GM23338 (cell line): Measurements from ENCODE around the gene CEBPE. TPM values are rescaled to one million over a fixed set of nuclear protein-coding genes. Genes with fewer than 3 reads are reported as not detected.
A peak's percentile ranks its signal among the peaks of the same experiment; 100 is the strongest.

Experiments used
- ATAC-seq: fragments of 200-7000 bp; cut with Tn5 transposase; 3 replicates; pipeline ENCODE4 v1.9.1; 2020
- DNase-seq: peaks from one replicate; pipeline ENCODE4 v3.0.0-alpha.2; 2015; ENCODE audit warnings: low spot score
- H2AFZ ChIP-seq: fragments of 200-600 bp; sonication (generic); 2 replicates; pipeline ENCODE4 v1.8.0; 2016; ENCODE audit warnings: antibody characterized with exemption, mild to moderate bottlenecking, moderate library complexity
- H3F3A ChIP-seq: fragments of 200-600 bp; sonication (generic); replicated peaks from 2 replicates; pipeline ENCODE4 v1.8.0; 2017; ENCODE audit warnings: antibody characterized with exemption, mixed run types, low read depth
- H3K27ac ChIP-seq: fragments of 200-600 bp; sonication (generic); 2 replicates; pipeline ENCODE4 v1.6.1; 2016; ENCODE audit warnings: low read depth
- H3K27me3 ChIP-seq: fragments of 200-600 bp; sonication (generic); 2 replicates; pipeline ENCODE4 v1.8.0; 2016; ENCODE audit warnings: mild to moderate bottlenecking, mixed run types, moderate library complexity; ENCODE audit not compliant: insufficient read depth
- H3K36me3 ChIP-seq: fragments of 200-600 bp; sonication (generic); 2 replicates; pipeline ENCODE4 v1.8.0; 2016; ENCODE audit warnings: mild to moderate bottlenecking; ENCODE audit not compliant: insufficient read depth
- H3K4me1 ChIP-seq: fragments of 200-600 bp; sonication (generic); 2 replicates; pipeline ENCODE4 v1.8.0; 2016; ENCODE audit warnings: mild to moderate bottlenecking, moderate library complexity; ENCODE audit not compliant: insufficient read depth
- H3K4me2 ChIP-seq: fragments of 200-600 bp; sonication (generic); 2 replicates; pipeline ENCODE4 v1.7.1; 2017; ENCODE audit warnings: mixed run types
- H3K4me3 ChIP-seq: fragments of 200-600 bp; sonication (generic); 2 replicates; pipeline ENCODE4 v1.6.1; 2016; ENCODE audit warnings: mixed run types
- H3K79me2 ChIP-seq: fragments of 200-600 bp; sonication (generic); replicated peaks from 2 replicates; pipeline ENCODE4 v1.8.0; 2017; ENCODE audit warnings: mild to moderate bottlenecking; ENCODE audit not compliant: insufficient read depth
- H3K9me2 ChIP-seq: fragments of 200-600 bp; sonication (generic); 2 replicates; pipeline ENCODE4 v1.8.0; 2017; ENCODE audit not compliant: insufficient read depth
- H4K20me1 ChIP-seq: fragments of 200-600 bp; sonication (generic); replicated peaks from 2 replicates; pipeline ENCODE4 v1.8.0; 2017; ENCODE audit warnings: mild to moderate bottlenecking; ENCODE audit not compliant: insufficient read depth
- H3K27ac Mint-ChIP-seq: 2 replicates; pipeline ENCODE4 v1.8.0; 2020; ENCODE audit warnings: inconsistent platforms, mild to moderate bottlenecking, moderate library complexity, mixed read lengths
- H3K27me3 Mint-ChIP-seq: 3 replicates; pipeline ENCODE4 v1.8.0; 2022; ENCODE audit warnings: low read depth, mild to moderate bottlenecking, moderate library complexity, mixed read lengths, inconsistent platforms; ENCODE audit not compliant: insufficient read depth, poor library complexity
- H3K36me3 Mint-ChIP-seq: 3 replicates; pipeline ENCODE4 v1.8.0; 2021; ENCODE audit warnings: low read depth, mild to moderate bottlenecking, inconsistent platforms, moderate library complexity, mixed read lengths
- H3K4me1 Mint-ChIP-seq: 3 replicates; pipeline ENCODE4 v1.8.0; 2020; ENCODE audit warnings: mild to moderate bottlenecking, inconsistent platforms, mixed read lengths
- H3K4me3 Mint-ChIP-seq: 3 replicates; pipeline ENCODE4 v1.8.0; 2021; ENCODE audit warnings: moderate library complexity, mild to moderate bottlenecking, inconsistent platforms, mixed read lengths
- H3K9me3 Mint-ChIP-seq: 3 replicates; pipeline ENCODE4 v1.8.0; 2020; ENCODE audit warnings: moderate library complexity, mild to moderate bottlenecking, inconsistent platforms, mixed read lengths
- CREB1 ChIP-seq: fragments of 250-450 bp; sonication (Bioruptor Pico); IDR thresholded peaks from 2 replicates; pipeline ENCODE4 v1.5.0; 2020; ENCODE audit warnings: low read depth, mild to moderate bottlenecking, moderate library complexity
- EZH2 ChIP-seq: fragments of 200-600 bp; sonication (generic); IDR thresholded peaks from one replicate; pipeline ENCODE4 v1.8.0; 2017; ENCODE audit warnings: antibody characterized with exemption, mild to moderate bottlenecking, low read depth; ENCODE audit not compliant: unreplicated experiment
- EZH2phosphoT487 ChIP-seq: fragments of 200-600 bp; sonication (generic); IDR thresholded peaks from one replicate; pipeline ENCODE4 v1.8.1; 2018; ENCODE audit warnings: antibody characterized with exemption; ENCODE audit not compliant: unreplicated experiment
- JUNB ChIP-seq: IDR thresholded peaks from one replicate; pipeline ENCODE4 v1.6.1; 2016; ENCODE audit warnings: antibody characterized with exemption; ENCODE audit not compliant: unreplicated experiment
- NANOG ChIP-seq: IDR thresholded peaks from 2 replicates; pipeline ENCODE4 v1.6.1; 2016; ENCODE audit warnings: antibody characterized with exemption, borderline replicate concordance
- POLR2AphosphoS5 ChIP-seq: IDR thresholded peaks from 2 replicates; pipeline ENCODE4 v1.6.1; 2016; ENCODE audit warnings: antibody characterized with exemption, low read depth
- STAT1 ChIP-seq: IDR thresholded peaks from one replicate; pipeline ENCODE4 v1.6.1; 2016; ENCODE audit warnings: antibody characterized with exemption; ENCODE audit not compliant: unreplicated experiment
- ZNF114 ChIP-seq: fragments of 250-450 bp; sonication (Bioruptor Pico); IDR thresholded peaks from 2 replicates; pipeline ENCODE4 v1.5.0; 2020; ENCODE audit warnings: mild to moderate bottlenecking, moderate library complexity
- ZNF331 ChIP-seq: fragments of 250-450 bp; sonication (Bioruptor Pico); IDR thresholded peaks from 2 replicates; pipeline ENCODE4 v1.5.0; 2020; ENCODE audit warnings: low read depth, mild to moderate bottlenecking, moderate library complexity
- polyA plus RNA-seq: library from polyadenylated mRNA; unstranded; fragments of >200 nt; fragmentation: Nextera tagmentation; extraction: Ambion mirVana; gene quantifications from 2 replicates; pipeline ENCODE4 v1.2.1, GENCODE V29; 2016
- total RNA-seq: library from RNA; depleted of rRNA; stranded (reverse); fragments of >200 nt; shearing (Covaris generic); gene quantifications from 2 replicates; pipeline ENCODE4 v1.2.3, GENCODE V29; 2014
- TF ChIP-seq, protein P1 (sequence below): IDR thresholded peaks from 2 replicates; pipeline ENCODE4 v1.6.1; 2016; ENCODE audit warnings: antibody characterized with exemption
- TF ChIP-seq, protein P2 (sequence below), 2 experiments: fragments of 200-600 bp in 1 of 2; sonication (generic) in 1 of 2; conservative IDR thresholded peaks; 2 replicates each; pipeline versions ENCODE4 v1.5.1 to v1.6.1; 2016 to 2017; ENCODE audit warnings: antibody characterized with exemption in 2 of 2, low read depth in 2 of 2, mild to moderate bottlenecking in 2 of 2, moderate library complexity in 1 of 2
- TF ChIP-seq, protein P3 (sequence below): IDR thresholded peaks from one replicate; pipeline ENCODE4 v1.6.1; 2018; ENCODE audit warnings: antibody characterized with exemption; ENCODE audit not compliant: unreplicated experiment
- TF ChIP-seq, protein P4 (sequence below): fragments of 250-450 bp; sonication (Bioruptor Pico); IDR thresholded peaks from 2 replicates; pipeline ENCODE4 v1.5.0; 2020; ENCODE audit warnings: mild to moderate bottlenecking, moderate library complexity

CEBPE gene
- total and polyA plus RNA-seq, 2 experiments from 2014 or later, result not detected

DNA sequence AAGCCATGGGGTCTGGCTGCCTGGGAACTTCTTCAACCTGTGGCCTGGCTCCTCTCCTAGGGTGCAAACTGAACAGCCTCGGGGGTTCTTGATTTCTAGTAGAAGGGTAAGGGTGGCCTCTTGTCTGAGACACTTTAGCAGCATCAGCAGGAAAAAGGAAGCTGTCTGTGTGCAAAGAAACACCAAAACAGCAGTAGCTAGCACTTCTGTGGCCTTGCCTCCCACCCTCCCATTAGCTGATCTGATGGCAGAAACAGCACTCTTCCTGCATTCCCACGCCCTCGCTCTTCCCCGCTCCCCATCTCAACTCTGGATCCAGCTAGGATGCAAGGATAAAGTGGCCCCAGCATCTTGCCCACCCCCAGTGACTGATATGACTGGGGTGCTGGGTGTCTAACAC, 43.7 kb upstream of the CEBPE start:
- Mint-ChIP-seq H3K9me3 (no peaks in the 10 kb centered on the region), H3K36me3 (peaks cover 77% of the 10 kb centered on the region)
- TF ChIP-seq, protein P1, sequence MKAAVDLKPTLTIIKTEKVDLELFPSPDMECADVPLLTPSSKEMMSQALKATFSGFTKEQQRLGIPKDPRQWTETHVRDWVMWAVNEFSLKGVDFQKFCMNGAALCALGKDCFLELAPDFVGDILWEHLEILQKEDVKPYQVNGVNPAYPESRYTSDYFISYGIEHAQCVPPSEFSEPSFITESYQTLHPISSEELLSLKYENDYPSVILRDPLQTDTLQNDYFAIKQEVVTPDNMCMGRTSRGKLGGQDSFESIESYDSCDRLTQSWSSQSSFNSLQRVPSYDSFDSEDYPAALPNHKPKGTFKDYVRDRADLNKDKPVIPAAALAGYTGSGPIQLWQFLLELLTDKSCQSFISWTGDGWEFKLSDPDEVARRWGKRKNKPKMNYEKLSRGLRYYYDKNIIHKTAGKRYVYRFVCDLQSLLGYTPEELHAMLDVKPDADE, result no peak
- no peak for TF ChIP-seq JUNB
- no peak for TF ChIP-seq ZNF331 (CRISPR knock-in tag)
- TF ChIP-seq, protein P2, sequence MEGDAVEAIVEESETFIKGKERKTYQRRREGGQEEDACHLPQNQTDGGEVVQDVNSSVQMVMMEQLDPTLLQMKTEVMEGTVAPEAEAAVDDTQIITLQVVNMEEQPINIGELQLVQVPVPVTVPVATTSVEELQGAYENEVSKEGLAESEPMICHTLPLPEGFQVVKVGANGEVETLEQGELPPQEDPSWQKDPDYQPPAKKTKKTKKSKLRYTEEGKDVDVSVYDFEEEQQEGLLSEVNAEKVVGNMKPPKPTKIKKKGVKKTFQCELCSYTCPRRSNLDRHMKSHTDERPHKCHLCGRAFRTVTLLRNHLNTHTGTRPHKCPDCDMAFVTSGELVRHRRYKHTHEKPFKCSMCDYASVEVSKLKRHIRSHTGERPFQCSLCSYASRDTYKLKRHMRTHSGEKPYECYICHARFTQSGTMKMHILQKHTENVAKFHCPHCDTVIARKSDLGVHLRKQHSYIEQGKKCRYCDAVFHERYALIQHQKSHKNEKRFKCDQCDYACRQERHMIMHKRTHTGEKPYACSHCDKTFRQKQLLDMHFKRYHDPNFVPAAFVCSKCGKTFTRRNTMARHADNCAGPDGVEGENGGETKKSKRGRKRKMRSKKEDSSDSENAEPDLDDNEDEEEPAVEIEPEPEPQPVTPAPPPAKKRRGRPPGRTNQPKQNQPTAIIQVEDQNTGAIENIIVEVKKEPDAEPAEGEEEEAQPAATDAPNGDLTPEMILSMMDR (conservative IDR thresholded peaks at IDR 0.05; ENCODE audit: low read depth in 2 of 2), result no peak
- no peak for TF ChIP-seq STAT1
- TF ChIP-seq POLR2AphosphoS5, result no peak
- TF ChIP-seq EZH2, result no peak
- TF ChIP-seq CREB1 (CRISPR knock-in tag), result no peak
- TF ChIP-seq, protein P3, sequence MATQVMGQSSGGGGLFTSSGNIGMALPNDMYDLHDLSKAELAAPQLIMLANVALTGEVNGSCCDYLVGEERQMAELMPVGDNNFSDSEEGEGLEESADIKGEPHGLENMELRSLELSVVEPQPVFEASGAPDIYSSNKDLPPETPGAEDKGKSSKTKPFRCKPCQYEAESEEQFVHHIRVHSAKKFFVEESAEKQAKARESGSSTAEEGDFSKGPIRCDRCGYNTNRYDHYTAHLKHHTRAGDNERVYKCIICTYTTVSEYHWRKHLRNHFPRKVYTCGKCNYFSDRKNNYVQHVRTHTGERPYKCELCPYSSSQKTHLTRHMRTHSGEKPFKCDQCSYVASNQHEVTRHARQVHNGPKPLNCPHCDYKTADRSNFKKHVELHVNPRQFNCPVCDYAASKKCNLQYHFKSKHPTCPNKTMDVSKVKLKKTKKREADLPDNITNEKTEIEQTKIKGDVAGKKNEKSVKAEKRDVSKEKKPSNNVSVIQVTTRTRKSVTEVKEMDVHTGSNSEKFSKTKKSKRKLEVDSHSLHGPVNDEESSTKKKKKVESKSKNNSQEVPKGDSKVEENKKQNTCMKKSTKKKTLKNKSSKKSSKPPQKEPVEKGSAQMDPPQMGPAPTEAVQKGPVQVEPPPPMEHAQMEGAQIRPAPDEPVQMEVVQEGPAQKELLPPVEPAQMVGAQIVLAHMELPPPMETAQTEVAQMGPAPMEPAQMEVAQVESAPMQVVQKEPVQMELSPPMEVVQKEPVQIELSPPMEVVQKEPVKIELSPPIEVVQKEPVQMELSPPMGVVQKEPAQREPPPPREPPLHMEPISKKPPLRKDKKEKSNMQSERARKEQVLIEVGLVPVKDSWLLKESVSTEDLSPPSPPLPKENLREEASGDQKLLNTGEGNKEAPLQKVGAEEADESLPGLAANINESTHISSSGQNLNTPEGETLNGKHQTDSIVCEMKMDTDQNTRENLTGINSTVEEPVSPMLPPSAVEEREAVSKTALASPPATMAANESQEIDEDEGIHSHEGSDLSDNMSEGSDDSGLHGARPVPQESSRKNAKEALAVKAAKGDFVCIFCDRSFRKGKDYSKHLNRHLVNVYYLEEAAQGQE, result no peak
- no peak for TF ChIP-seq EZH2phosphoT487
- TF ChIP-seq, protein P4, sequence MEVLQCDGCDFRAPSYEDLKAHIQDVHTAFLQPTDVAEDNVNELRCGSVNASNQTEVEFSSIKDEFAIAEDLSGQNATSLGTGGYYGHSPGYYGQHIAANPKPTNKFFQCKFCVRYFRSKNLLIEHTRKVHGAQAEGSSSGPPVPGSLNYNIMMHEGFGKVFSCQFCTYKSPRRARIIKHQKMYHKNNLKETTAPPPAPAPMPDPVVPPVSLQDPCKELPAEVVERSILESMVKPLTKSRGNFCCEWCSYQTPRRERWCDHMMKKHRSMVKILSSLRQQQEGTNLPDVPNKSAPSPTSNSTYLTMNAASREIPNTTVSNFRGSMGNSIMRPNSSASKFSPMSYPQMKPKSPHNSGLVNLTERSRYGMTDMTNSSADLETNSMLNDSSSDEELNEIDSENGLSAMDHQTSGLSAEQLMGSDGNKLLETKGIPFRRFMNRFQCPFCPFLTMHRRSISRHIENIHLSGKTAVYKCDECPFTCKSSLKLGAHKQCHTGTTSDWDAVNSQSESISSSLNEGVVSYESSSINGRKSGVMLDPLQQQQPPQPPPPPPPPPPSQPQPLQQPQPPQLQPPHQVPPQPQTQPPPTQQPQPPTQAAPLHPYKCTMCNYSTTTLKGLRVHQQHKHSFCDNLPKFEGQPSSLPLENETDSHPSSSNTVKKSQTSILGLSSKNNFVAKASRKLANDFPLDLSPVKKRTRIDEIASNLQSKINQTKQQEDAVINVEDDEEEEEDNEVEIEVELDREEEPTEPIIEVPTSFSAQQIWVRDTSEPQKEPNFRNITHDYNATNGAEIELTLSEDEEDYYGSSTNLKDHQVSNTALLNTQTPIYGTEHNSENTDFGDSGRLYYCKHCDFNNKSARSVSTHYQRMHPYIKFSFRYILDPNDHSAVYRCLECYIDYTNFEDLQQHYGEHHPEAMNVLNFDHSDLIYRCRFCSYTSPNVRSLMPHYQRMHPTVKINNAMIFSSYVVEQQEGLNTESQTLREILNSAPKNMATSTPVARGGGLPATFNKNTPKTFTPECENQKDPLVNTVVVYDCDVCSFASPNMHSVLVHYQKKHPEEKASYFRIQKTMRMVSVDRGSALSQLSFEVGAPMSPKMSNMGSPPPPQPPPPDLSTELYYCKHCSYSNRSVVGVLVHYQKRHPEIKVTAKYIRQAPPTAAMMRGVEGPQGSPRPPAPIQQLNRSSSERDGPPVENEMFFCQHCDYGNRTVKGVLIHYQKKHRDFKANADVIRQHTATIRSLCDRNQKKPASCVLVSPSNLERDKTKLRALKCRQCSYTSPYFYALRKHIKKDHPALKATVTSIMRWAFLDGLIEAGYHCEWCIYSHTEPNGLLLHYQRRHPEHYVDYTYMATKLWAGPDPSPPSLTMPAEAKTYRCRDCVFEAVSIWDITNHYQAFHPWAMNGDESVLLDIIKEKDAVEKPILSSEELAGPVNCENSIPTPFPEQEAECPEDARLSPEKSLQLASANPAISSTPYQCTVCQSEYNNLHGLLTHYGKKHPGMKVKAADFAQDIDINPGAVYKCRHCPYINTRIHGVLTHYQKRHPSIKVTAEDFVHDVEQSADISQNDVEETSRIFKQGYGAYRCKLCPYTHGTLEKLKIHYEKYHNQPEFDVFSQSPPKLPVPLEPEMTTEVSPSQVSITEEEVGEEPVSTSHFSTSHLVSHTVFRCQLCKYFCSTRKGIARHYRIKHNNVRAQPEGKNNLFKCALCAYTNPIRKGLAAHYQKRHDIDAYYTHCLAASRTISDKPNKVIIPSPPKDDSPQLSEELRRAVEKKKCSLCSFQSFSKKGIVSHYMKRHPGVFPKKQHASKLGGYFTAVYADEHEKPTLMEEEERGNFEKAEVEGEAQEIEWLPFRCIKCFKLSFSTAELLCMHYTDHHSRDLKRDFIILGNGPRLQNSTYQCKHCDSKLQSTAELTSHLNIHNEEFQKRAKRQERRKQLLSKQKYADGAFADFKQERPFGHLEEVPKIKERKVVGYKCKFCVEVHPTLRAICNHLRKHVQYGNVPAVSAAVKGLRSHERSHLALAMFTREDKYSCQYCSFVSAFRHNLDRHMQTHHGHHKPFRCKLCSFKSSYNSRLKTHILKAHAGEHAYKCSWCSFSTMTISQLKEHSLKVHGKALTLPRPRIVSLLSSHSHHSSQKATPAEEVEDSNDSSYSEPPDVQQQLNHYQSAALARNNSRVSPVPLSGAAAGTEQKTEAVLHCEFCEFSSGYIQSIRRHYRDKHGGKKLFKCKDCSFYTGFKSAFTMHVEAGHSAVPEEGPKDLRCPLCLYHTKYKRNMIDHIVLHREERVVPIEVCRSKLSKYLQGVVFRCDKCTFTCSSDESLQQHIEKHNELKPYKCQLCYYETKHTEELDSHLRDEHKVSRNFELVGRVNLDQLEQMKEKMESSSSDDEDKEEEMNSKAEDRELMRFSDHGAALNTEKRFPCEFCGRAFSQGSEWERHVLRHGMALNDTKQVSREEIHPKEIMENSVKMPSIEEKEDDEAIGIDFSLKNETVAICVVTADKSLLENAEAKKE (CRISPR knock-in tag), result no peak
- no peak for TF ChIP-seq ZNF114 (CRISPR knock-in tag)
- TF ChIP-seq NANOG, result no peak

More for the DNA sequence above, 43.7 kb upstream of the CEBPE start:
- Histone ChIP-seq H3K4me3 (no peak overlapping the region), H3K36me3 (peaks cover 23% of the 10 kb centered on the region), H3F3A (peaks cover 15% of the 10 kb centered on the region; the same call in 1 of the 2 replicates), H2AFZ (no peak overlapping the region), H3K4me1 (peaks cover 45% of the 10 kb centered on the region), H3K27ac (peak overlapping the region; percentile 83; the same call in 1 of the 2 replicates), H3K9me2 (no peaks in the 10 kb centered on the region), H3K79me2 (no peaks in the 10 kb centered on the region), H3K27me3 (no peaks in the 10 kb centered on the region), H3K4me2 (no peak overlapping the region), H4K20me1 (peaks cover 11% of the 10 kb centered on the region)
- Mint-ChIP-seq H3K4me3 (no peak overlapping the region; the same call in 2 of the 3 replicates), H3K4me1 (peaks cover 46% of the 10 kb centered on the region), H3K27me3 (peaks cover 13% of the 10 kb centered on the region), H3K27ac (peak overlapping the region; percentile 82)
- no peak for DNase-seq
- no peak for ATAC-seq
